HCT116 (cell line): ENCODE measurements around the gene ANKIB1. TPM values are rescaled to one million over a fixed set of nuclear protein-coding genes. Genes with fewer than 3 reads are reported as not detected.

Experiments
- ATAC-seq: fragments of 200-7000 bp; cut with Tn5 transposase; 2 replicates; pipeline ENCODE4 v1.9.1; 2020; ENCODE audit warnings: mild to moderate bottlenecking, moderate library complexity
- BruUV-seq: library from RNA; stranded (reverse); fragments of 400-500 nt; replicated peaks from 2 replicates; lab custom pipeline; 2021; lab: Mats Ljungman, UMichigan
- CTCF ChIA-PET: fragments of 300-600 bp; sonication (Branson Sonifier 250); formaldehyde crosslinking; loops from one replicate; lab custom pipeline; 2021; ENCODE audit warnings: antibody characterized with exemption; lab: Charles Lee
- POLR2A ChIA-PET: fragments of 300-600, 350-600 bp; sonication (Branson Sonifier 250); formaldehyde crosslinking; loops from one replicate; lab custom pipeline; 2021; ENCODE audit warnings: antibody characterized with exemption; lab: Charles Lee
- RAD21 ChIA-PET, 2 experiments: fragments of 300-600 bp; sonication (Branson Sonifier 250); formaldehyde crosslinking; loops; one replicate each; lab custom pipeline; 2023; ENCODE audit warnings: low total read pairs in 2 of 2; ENCODE audit not compliant: uncharacterized antibody in 2 of 2, unreplicated experiment in 2 of 2, low non-redundant PET in 1 of 2; lab: Charles Lee
- DNase-seq: peaks from one replicate; pipeline ENCODE4 v3.0.0-alpha.2; 2010; ENCODE audit warnings: low read depth, low spot score
- H2AFZ ChIP-seq: fragments of 200-600 bp; shearing (Covaris generic), sonication (generic); 2 replicates; pipeline ENCODE4 v1.6.1; 2017; ENCODE audit warnings: low read depth, mixed run types, mixed read lengths, antibody characterized with exemption, low read length; ENCODE audit not compliant: poor library complexity, severe bottlenecking
- H3K27ac ChIP-seq: 2 replicates; pipeline ENCODE4 v1.5.1; 2012; ENCODE audit warnings: low read depth, low read length
- H3K27me3 ChIP-seq: fragments of 200-600 bp; sonication (generic); 2 replicates; pipeline ENCODE4 v1.6.1; 2016; ENCODE audit warnings: mixed run types, low read length, mixed read lengths; ENCODE audit not compliant: insufficient read depth
- H3K36me3 ChIP-seq, 2 experiments: fragments of 200-500 bp in 1 of 2; fragments of 200-600 bp in 1 of 2; sonication (Bioruptor generic) in 1 of 2; sonication (generic) in 1 of 2; 2 replicates each; pipeline versions ENCODE4 v1.5.1 to v1.6.1; 2014 to 2016; ENCODE audit warnings: low read length in 2 of 2, inconsistent platforms in 1 of 2, mixed read lengths in 1 of 2, mixed run types in 1 of 2; ENCODE audit not compliant: insufficient read depth in 2 of 2, control insufficient read depth in 1 of 2
- H3K4me1 ChIP-seq, 2 experiments: fragments of 200-600 bp in 1 of 2; sonication (generic) in 1 of 2; 2 replicates each; pipeline versions ENCODE4 v1.5.1 to v1.6.1; 2012 to 2017; ENCODE audit warnings: low read length in 2 of 2, inconsistent platforms in 1 of 2, mild to moderate bottlenecking in 1 of 2, mixed read lengths in 1 of 2, mixed run types in 1 of 2, moderate library complexity in 1 of 2; ENCODE audit not compliant: insufficient read depth in 2 of 2, control insufficient read depth in 1 of 2
- H3K4me2 ChIP-seq: fragments of 200-600 bp; sonication (generic); 2 replicates; pipeline ENCODE4 v1.6.1; 2017; ENCODE audit warnings: mixed run types, low read length, mixed read lengths
- H3K4me3 ChIP-seq, 2 experiments: fragments of 200-600 bp in 1 of 2; sonication (generic) in 1 of 2; replicated peaks in 1 of 2; 2 replicates each; pipeline ENCODE4 v1.5.1; 2011 to 2016; ENCODE audit warnings: low read length in 2 of 2, control low read depth in 1 of 2, low read depth in 1 of 2, mild to moderate bottlenecking in 1 of 2, mixed read lengths in 1 of 2, mixed run types in 1 of 2
- H3K79me2 ChIP-seq: fragments of 200-600 bp; sonication (generic); 2 replicates; pipeline ENCODE4 v1.6.1; 2017; ENCODE audit warnings: mild to moderate bottlenecking, mixed run types, low read length, moderate library complexity, mixed read lengths; ENCODE audit not compliant: insufficient read depth
- H3K9ac ChIP-seq: fragments of 200-600 bp; sonication (generic); 2 replicates; pipeline ENCODE4 v1.6.1; 2016; ENCODE audit warnings: low read length, mixed read lengths
- H3K9me2 ChIP-seq: fragments of 200-600 bp; sonication (generic), shearing (Covaris generic); 2 replicates; pipeline ENCODE4 v1.6.1; 2017; ENCODE audit warnings: mixed run types, mild to moderate bottlenecking, moderate library complexity; ENCODE audit not compliant: insufficient read depth
- H3K9me3 ChIP-seq, 2 experiments: fragments of 200-500 bp in 1 of 2; fragments of 200-600 bp in 1 of 2; sonication (Bioruptor generic) in 1 of 2; sonication (generic) in 1 of 2; 2 replicates each; pipeline ENCODE4 v1.6.1; 2014 to 2017; ENCODE audit warnings: low read length in 2 of 2, mixed read lengths in 2 of 2, inconsistent platforms in 1 of 2, low read depth in 1 of 2, mild to moderate bottlenecking in 1 of 2, mixed run types in 1 of 2, moderate library complexity in 1 of 2; ENCODE audit not compliant: control insufficient read depth in 1 of 2, insufficient read depth in 1 of 2
- H4K20me1 ChIP-seq: fragments of 200-600 bp; sonication (generic), shearing (Covaris generic); 2 replicates; pipeline ENCODE4 v1.6.1; 2017; ENCODE audit warnings: mixed run types, mild to moderate bottlenecking, moderate library complexity; ENCODE audit not compliant: insufficient read depth
- ATF3 ChIP-seq: IDR thresholded peaks from 2 replicates; pipeline ENCODE4 v1.6.1; 2012
- CBX3 ChIP-seq: IDR thresholded peaks from 2 replicates; pipeline ENCODE4 v1.6.1; 2012; ENCODE audit warnings: low read depth
- CTCF ChIP-seq, 3 experiments: fragments of 200-600 bp in 1 of 3; sonication (generic) in 1 of 3; IDR thresholded peaks in 2 of 3; conservative IDR thresholded peaks in 1 of 3; 2 replicates each; pipeline ENCODE4 v1.5.1; 2012 to 2017; ENCODE audit warnings: low read depth in 2 of 3, low read length in 2 of 3, antibody characterized with exemption in 1 of 3, borderline replicate concordance in 1 of 3, control low read depth in 1 of 3, mild to moderate bottlenecking in 1 of 3, mixed read lengths in 1 of 3, mixed run types in 1 of 3, moderate library complexity in 1 of 3; ENCODE audit not compliant: insufficient read depth in 1 of 3
- ELF1 ChIP-seq: IDR thresholded peaks from 2 replicates; pipeline ENCODE4 v1.6.1; 2012; ENCODE audit warnings: low read depth, borderline replicate concordance
- EZH2phosphoT487 ChIP-seq: fragments of 200-600 bp; IDR thresholded peaks from 2 replicates; pipeline ENCODE4 v1.6.1; 2018; ENCODE audit warnings: antibody characterized with exemption, borderline replicate concordance
- FOSL1 ChIP-seq: IDR thresholded peaks from 2 replicates; pipeline ENCODE4 v1.6.1; 2012; ENCODE audit warnings: low read depth
- JUND ChIP-seq: IDR thresholded peaks from 2 replicates; pipeline ENCODE4 v1.6.1; 2012
- MAX ChIP-seq: IDR thresholded peaks from 2 replicates; pipeline ENCODE4 v1.6.1; 2012
- POLR2A ChIP-seq: IDR thresholded peaks from 2 replicates; pipeline ENCODE4 v1.7.0; 2011; ENCODE audit warnings: borderline replicate concordance; ENCODE audit not compliant: insufficient read depth, insufficient read length; ENCODE audit errors: extremely low read depth
- POLR2AphosphoS5 ChIP-seq: IDR thresholded peaks from 2 replicates; pipeline ENCODE4 v1.6.1; 2011; ENCODE audit warnings: mild to moderate bottlenecking, low read depth, low read length, moderate library complexity
- RAD21 ChIP-seq: IDR thresholded peaks from 2 replicates; pipeline ENCODE4 v1.6.1; 2012; ENCODE audit warnings: low read depth, mild to moderate bottlenecking
- REST ChIP-seq: IDR thresholded peaks from 2 replicates; pipeline ENCODE4 v1.6.1; 2012; ENCODE audit warnings: low read depth
- SP1 ChIP-seq: IDR thresholded peaks from 2 replicates; pipeline ENCODE4 v1.6.1; 2012; ENCODE audit warnings: low read depth
- TCF7L2 ChIP-seq: IDR thresholded peaks from 2 replicates; pipeline ENCODE4 v1.7.0; 2011; ENCODE audit warnings: borderline replicate concordance, inconsistent platforms; ENCODE audit not compliant: insufficient read depth, insufficient read length; ENCODE audit errors: extremely low read depth
- ZBTB33 ChIP-seq: IDR thresholded peaks from 2 replicates; pipeline ENCODE4 v1.6.1; 2011; ENCODE audit warnings: mild to moderate bottlenecking, low read length, moderate library complexity; ENCODE audit not compliant: insufficient replicate concordance; ENCODE audit errors: extremely low read depth
- intact Hi-C: fragments of 100-400 bp; cut with micrococcal nuclease; formaldehyde crosslinking; loops from 2 replicates; pipeline ENCODE4 v1.10.0; 2022
- total RNA-seq: library from RNA; stranded (reverse); gene quantifications from one replicate; pipeline ENCODE4 v1.2.1, GENCODE V29; 2021; ENCODE audit not compliant: unreplicated experiment

ANKIB1 gene
- total RNA-seq, 1 experiment from 2014 or later = 41.2 TPM

- Histone ChIP-seq H3K79me2 (no peaks in the 10 kb centered on the region), H3K9ac (no peak overlapping the region), H3K36me3 (no peaks in the 10 kb centered on the region)
- no peak for TF ChIP-seq ZBTB33
- no peak for TF ChIP-seq POLR2A
- TF ChIP-seq SP1 = no peak
- TF ChIP-seq TCF7L2 = no peak
- TF ChIP-seq ATF3 = no peak
- TF ChIP-seq CBX3 = no peak
- no peak for TF ChIP-seq POLR2AphosphoS5
- TF ChIP-seq RAD21 = no peak
- no peak for TF ChIP-seq REST
- TF ChIP-seq FOSL1 = no peak
- no peak for TF ChIP-seq EZH2phosphoT487
- no peak for TF ChIP-seq CTCF (IDR thresholded peaks at IDR 0.05 in 2 of 3, conservative IDR thresholded peaks at IDR 0.05 in 1 of 3; ENCODE audit: borderline replicate concordance in 1 of 3, insufficient read depth in 1 of 3, low read depth in 2 of 3, low read length in 2 of 3)
- no peak for TF ChIP-seq ELF1
- TF ChIP-seq JUND = no peak
- no peak for TF ChIP-seq MAX
- TF ChIP-seq, all 23 proteins: peak for 0
- no peaks in the 10 kb centered on the region for H3K9me2 ChIP-seq
- intact Hi-C loops = loop anchor here (1.0 to 10.0 kb wide), 2 partner anchors 24 to 179 kb away; partner anchors contain the start of genes ANKIB1, GATAD1 and KRIT1
- BruUV-seq = no TSS peak
- no peaks in the 10 kb centered on the region for H3K27me3 ChIP-seq
- H4K20me1 ChIP-seq = no peaks in the 10 kb centered on the region
- H3K4me1 ChIP-seq = peaks cover 0 to 12% of the 10 kb centered on the region in 2 experiments; a peak in 2 of 4 replicates
- no peaks in the 10 kb centered on the region for H3K9me3 ChIP-seq
- CTCF ChIA-PET = interaction anchor here (0.9 to 2.1 kb wide), 6 partner anchors 9 to 291 kb away, joined by 3 to 24 read pairs (median 4); partner anchors contain the start of gene GATAD1
- RAD21 ChIA-PET = no interaction called here
- H3K4me2 ChIP-seq = peak overlapping the region; percentile 85
- DNase-seq (no peak), ATAC-seq (no peak)
- H3K4me3 ChIP-seq = peak overlapping the region in 1 of 2 experiments; percentile 56; a peak in 1 of 4 replicates
- no peak overlapping the region for H3K27ac ChIP-seq
- H2AFZ ChIP-seq = peak overlapping the region; percentile 99
- POLR2A ChIA-PET = no interaction called here
These were observed 177.9 kb downstream of the ANKIB1 start for GRCh38 chr7:92423710-92424131.
